HepG2 (cell line): ENCODE data around the gene VWA1.

Experiments
- NR2F6 ChIP-seq, 2 experiments: IDR thresholded peaks; 2 replicates each; pipeline ENCODE4 v1.6.1; 2016; ENCODE audit warnings: antibody characterized with exemption in 1 of 2, mild to moderate bottlenecking in 1 of 2
- TF ChIP-seq, protein P1 (sequence below): sonication (generic); formaldehyde crosslinking; IDR thresholded peaks from 2 replicates; pipeline ENCODE4 v1.8.0; 2022; ENCODE audit warnings: missing genetic modification reagents, mild to moderate bottlenecking, borderline replicate concordance

DNA sequence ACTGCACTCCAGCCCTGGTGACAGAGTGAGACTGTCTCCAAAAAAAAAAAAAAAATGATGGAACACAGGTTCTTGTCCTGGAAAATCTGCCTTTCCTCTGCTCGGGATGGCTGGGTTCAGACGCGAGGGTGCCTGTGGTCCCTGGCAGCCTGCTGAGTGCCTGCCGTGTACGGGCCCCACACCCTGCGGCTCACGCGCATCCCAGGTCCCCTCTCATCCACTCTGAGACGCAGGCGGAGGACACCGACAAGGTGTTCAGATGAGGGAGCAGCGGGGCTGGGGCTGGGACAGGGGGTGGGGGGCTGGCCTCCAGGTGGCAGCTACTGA lies 10.1 kb upstream of the VWA1 start:
- TF ChIP-seq, protein P1, sequence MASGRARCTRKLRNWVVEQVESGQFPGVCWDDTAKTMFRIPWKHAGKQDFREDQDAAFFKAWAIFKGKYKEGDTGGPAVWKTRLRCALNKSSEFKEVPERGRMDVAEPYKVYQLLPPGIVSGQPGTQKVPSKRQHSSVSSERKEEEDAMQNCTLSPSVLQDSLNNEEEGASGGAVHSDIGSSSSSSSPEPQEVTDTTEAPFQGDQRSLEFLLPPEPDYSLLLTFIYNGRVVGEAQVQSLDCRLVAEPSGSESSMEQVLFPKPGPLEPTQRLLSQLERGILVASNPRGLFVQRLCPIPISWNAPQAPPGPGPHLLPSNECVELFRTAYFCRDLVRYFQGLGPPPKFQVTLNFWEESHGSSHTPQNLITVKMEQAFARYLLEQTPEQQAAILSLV, result no peak
- TF ChIP-seq NR2F6 (IDR thresholded peaks at IDR 0.05) (no peak), NR2F6 (CRISPR knock-in tag; IDR thresholded peaks at IDR 0.05) (no peak)
